Thyroid gland (tissue), 4 donors: ENCODE measurements around the gene LAMA3. TPM values are rescaled to one million over a fixed set of nuclear protein-coding genes. Genes with fewer than 3 reads are reported as not detected.

ENCODE experiments used
- DNase-seq, 2 donors: peaks; one replicate each; pipeline ENCODE4 v3.0.0-alpha.2; 2019
- H3K27ac ChIP-seq, 3 donors: fragments of 200-600 bp; sonication (generic); 1 replicate in 2 of 3; 2 replicates in 1 of 3; pipeline ENCODE4 v1.5.1; 2016 to 2019; ENCODE audit warnings: mild to moderate bottlenecking in 1 of 3, moderate library complexity in 1 of 3
- H3K27me3 ChIP-seq: fragments of 200-600 bp; sonication (generic); one replicate; pipeline ENCODE4 v1.5.1; 2019
- H3K36me3 ChIP-seq, 2 donors: fragments of 200-600 bp; sonication (generic); one replicate each; pipeline ENCODE4 v1.5.1; 2016 to 2019
- H3K4me1 ChIP-seq, 2 donors: fragments of 200-600 bp; sonication (generic); one replicate each; pipeline ENCODE4 v1.5.1; 2017 to 2019
- H3K4me3 ChIP-seq, 3 donors: fragments of 200-600 bp; sonication (generic); replicated peaks in 1 of 3; 1 replicate in 2 of 3; 2 replicates in 1 of 3; pipeline ENCODE4 v1.5.1; 2016; ENCODE audit warnings: mild to moderate bottlenecking in 1 of 3
- H3K9me3 ChIP-seq: fragments of 200-600 bp; sonication (generic); one replicate; pipeline ENCODE4 v1.5.1; 2017
- POLR2A ChIP-seq, 2 donors: fragments of 450-650 bp; IDR thresholded peaks; one replicate each; pipeline ENCODE4 v1.6.1; 2017; ENCODE audit warnings: antibody characterized with exemption in 2 of 2, mild to moderate bottlenecking in 2 of 2, moderate library complexity in 1 of 2
- WGBS, 2 donors: methylation state at CpG; one replicate each; pipeline ENCODE4 v1.1.5; 2017; 5-methylcytosine and 5-hydroxymethylcytosine counted together
- intact Hi-C: fragments of 100-400 bp; cut with DNase I; formaldehyde crosslinking; loops from one replicate; pipeline ENCODE4 v1.15.1; 2023
- total RNA-seq, 4 donors: library from RNA; depleted of rRNA; stranded (reverse); fragments of >200 nt; gene quantifications; one replicate each; pipeline ENCODE4 v1.2.3, GENCODE V29; 2016
- TF ChIP-seq, protein P1 (sequence below), 6 experiments: fragments of 200-600 bp in 3 of 6; fragments of 450-650 bp in 3 of 6; sonication (generic) in 3 of 6; IDR thresholded peaks; one replicate each; pipeline ENCODE4 v1.5.1; 2016 to 2019; ENCODE audit warnings: antibody characterized with exemption in 6 of 6, mild to moderate bottlenecking in 2 of 6, inconsistent platforms in 1 of 6, moderate library complexity in 1 of 6

The LAMA3 gene
- total RNA-seq, 4 donors from 2014 or later: 7.5 to 12.1 (median 8.9) TPM

DNA sequence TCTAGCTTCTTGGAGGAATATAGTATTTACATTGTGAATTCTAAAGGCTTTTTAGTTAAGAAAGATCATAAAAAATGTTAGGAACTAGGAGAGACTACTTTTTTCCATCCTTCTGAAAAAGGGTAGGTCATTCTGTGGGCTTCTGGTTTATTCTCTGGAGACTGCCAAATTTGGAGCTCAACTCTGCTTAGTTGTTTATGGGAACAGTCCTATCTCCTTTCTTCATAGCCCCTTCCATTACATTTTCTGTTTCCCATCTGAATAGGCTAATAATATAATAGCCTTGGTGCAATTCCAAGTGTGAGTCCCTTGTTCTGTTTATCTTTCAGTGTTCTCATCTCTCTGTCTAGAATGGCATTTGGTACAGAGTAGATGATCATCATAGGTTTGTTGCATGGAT, 15.6 kb downstream of the LAMA3 start:
- intact Hi-C loops: no loop called here
- H3K27ac ChIP-seq: no peak overlapping the region
- no peak overlapping the region for H3K4me3 ChIP-seq
- no peak for DNase-seq
- H3K27me3 ChIP-seq: no peaks in the 10 kb centered on the region
- TF ChIP-seq POLR2A (IDR thresholded peaks at IDR 0.05): no peak
- TF ChIP-seq, protein P1, sequence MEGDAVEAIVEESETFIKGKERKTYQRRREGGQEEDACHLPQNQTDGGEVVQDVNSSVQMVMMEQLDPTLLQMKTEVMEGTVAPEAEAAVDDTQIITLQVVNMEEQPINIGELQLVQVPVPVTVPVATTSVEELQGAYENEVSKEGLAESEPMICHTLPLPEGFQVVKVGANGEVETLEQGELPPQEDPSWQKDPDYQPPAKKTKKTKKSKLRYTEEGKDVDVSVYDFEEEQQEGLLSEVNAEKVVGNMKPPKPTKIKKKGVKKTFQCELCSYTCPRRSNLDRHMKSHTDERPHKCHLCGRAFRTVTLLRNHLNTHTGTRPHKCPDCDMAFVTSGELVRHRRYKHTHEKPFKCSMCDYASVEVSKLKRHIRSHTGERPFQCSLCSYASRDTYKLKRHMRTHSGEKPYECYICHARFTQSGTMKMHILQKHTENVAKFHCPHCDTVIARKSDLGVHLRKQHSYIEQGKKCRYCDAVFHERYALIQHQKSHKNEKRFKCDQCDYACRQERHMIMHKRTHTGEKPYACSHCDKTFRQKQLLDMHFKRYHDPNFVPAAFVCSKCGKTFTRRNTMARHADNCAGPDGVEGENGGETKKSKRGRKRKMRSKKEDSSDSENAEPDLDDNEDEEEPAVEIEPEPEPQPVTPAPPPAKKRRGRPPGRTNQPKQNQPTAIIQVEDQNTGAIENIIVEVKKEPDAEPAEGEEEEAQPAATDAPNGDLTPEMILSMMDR (IDR thresholded peaks at IDR 0.05): no peak
- no peaks in the 10 kb centered on the region for H3K36me3 ChIP-seq
- no peaks in the 10 kb centered on the region for H3K9me3 ChIP-seq
- no peaks in the 10 kb centered on the region for H3K4me1 ChIP-seq

DNA sequence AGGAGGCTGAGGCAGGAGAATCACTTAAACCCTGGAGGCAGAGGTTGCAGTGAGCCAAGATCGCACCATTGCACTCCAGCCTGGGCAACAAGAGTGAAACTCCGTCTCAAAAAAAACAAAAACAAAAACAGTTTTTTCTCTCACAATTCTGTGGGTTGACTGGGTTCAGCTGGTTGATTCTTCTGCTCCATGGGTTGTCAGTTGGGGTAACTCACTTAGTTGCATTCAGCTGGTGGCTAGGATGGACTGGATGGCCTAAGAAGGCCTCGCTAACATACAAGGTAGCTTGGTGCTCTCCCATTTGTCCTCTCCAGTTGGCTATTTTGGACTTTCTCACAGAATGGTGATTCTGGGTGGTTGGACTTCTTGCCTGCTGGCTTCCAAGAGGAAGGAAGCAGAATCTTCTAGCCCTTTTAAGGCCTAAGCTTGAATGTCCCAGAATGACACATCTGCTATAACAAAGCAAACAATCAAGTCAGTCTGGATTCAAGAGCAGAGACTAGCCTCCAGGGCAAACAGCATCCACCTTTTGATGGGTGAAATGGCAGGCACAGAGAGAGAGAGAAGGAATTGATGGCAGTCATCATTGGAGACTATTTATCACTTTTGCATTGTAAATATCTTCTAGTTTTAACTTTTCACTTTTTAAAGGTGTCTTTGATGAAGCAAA, 17.9 kb downstream of the LAMA3 start:
- intact Hi-C loops: no loop called here
- no peaks in the 10 kb centered on the region for H3K4me1 ChIP-seq
- no peak for DNase-seq
- TF ChIP-seq, protein P1 (IDR thresholded peaks at IDR 0.05): no peak
- TF ChIP-seq POLR2A (IDR thresholded peaks at IDR 0.05): no peak
- 90 to 96% methylated on average over 3 of the region's 3 CpGs for WGBS, 2 donors
- no peaks in the 10 kb centered on the region for H3K36me3 ChIP-seq
- no peak overlapping the region for H3K4me3 ChIP-seq
- no peak overlapping the region for H3K27ac ChIP-seq
- no peaks in the 10 kb centered on the region for H3K9me3 ChIP-seq
- H3K27me3 ChIP-seq: no peaks in the 10 kb centered on the region

DNA sequence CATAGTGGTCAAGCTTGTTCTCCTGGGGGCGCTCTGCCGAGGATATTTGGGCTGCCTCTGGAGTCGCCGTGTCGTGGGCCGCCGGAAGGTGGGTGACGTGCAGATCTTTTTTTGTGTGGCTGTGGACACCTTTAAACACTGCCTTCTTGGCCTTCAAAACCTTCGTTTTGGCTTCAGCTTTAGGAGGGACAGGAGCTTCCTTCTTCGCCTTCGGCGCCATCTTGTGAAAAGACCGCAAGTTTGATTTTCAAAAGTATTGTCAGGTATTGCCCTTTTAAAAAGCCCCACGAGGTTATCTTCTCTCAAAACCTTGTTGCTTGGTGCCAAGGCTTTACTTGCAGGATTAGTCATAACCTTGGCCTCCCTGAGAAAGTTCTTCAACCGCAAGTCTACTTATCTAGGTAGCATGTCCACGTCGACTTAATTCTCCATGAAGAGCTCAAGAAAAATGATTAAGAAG, 20.8 kb downstream of the LAMA3 start:
- Histone ChIP-seq H3K4me1 (no peaks in the 10 kb centered on the region), H3K27ac (no peak overlapping the region), H3K4me3 (no peak overlapping the region), H3K9me3 (no peaks in the 10 kb centered on the region), H3K36me3 (no peaks in the 10 kb centered on the region), H3K27me3 (no peaks in the 10 kb centered on the region)
- 90 to 91% methylated on average over 17 of the region's 17 CpGs for WGBS, 2 donors
- DNase-seq: no peak
- no peak for TF ChIP-seq POLR2A (IDR thresholded peaks at IDR 0.05)
- TF ChIP-seq, protein P1 (IDR thresholded peaks at IDR 0.05): no peak
- intact Hi-C loops: no loop called here

DNA sequence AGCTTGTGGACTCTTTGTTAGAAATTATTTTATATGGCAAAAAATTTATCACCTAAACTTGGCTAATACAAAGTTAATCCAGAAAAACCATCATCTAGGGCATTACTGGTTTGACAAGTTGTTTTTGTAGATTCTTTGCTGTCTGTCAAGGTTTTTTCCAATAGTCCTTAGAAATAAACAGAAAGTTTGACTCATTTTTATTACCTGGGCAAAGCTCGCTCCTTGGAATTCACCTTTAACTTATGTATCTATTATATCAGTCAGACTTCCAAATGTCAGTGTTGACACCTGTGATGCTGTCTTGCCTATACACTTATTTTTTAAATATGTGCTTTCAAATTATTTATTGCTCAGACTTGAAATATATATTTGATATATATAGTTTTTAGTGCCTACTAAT, 21.7 kb downstream of the LAMA3 start:
- DNase-seq: no peak
- Histone ChIP-seq H3K4me1 (no peaks in the 10 kb centered on the region), H3K27ac (no peak overlapping the region), H3K4me3 (no peak overlapping the region), H3K27me3 (no peaks in the 10 kb centered on the region), H3K9me3 (no peaks in the 10 kb centered on the region), H3K36me3 (no peaks in the 10 kb centered on the region)
- 93 to 98% methylated on average over 1 of the region's 1 CpG for WGBS, 2 donors
- TF ChIP-seq, protein P1 (IDR thresholded peaks at IDR 0.05): no peak
- no peak for TF ChIP-seq POLR2A (IDR thresholded peaks at IDR 0.05)
- intact Hi-C loops: no loop called here

DNA sequence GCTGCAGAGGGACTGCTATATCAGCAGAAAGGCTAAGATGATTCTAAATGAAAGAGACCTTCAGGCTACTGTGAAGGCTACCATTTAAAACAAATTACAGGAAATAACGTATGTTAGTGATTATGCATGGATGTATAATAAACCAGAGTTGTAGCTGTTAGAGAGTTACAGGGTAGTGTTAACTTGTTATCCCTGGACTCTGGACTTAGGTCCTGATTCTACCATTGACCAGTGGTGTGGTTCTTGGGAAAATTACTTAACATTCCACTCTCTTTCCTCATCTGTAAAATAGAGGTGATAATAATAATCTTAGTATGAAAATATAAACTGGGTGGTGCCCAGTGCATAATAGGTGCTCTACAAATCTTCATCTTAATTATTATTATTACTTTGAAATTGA, 22.2 kb downstream of the LAMA3 start:
- Histone ChIP-seq H3K36me3 (no peaks in the 10 kb centered on the region), H3K4me3 (no peak overlapping the region), H3K4me1 (no peaks in the 10 kb centered on the region), H3K27me3 (no peaks in the 10 kb centered on the region), H3K9me3 (no peaks in the 10 kb centered on the region), H3K27ac (no peak overlapping the region)
- no peak for DNase-seq
- TF ChIP-seq, protein P1 (IDR thresholded peaks at IDR 0.05): no peak
- TF ChIP-seq POLR2A (IDR thresholded peaks at IDR 0.05): no peak
- intact Hi-C loops: no loop called here
- 94 to 97% methylated on average over 1 of the region's 1 CpG for WGBS, 2 donors
